Caki2 (cell line): ENCODE data around the gene PRKCG. TPM values are rescaled to one million over a fixed set of nuclear protein-coding genes. Genes with fewer than 3 reads are reported as not detected.

Source experiments
- DNase-seq: peaks from one replicate; pipeline ENCODE4 v3.0.0-alpha.2; 2015; ENCODE audit warnings: low read depth
- in situ Hi-C: cut with HindIII; loops from 2 replicates; pipeline ENCODE4 v1.10.0; 2016; ENCODE audit warnings: low sequenced_read_pairs, low pct_unique_long_range_greater_than_20kb, mixed read lengths
- total RNA-seq: library from RNA; depleted of rRNA; stranded (reverse); fragments of >200 nt; shearing (Covaris generic); gene quantifications from 2 replicates; pipeline ENCODE4 v1.2.3, GENCODE V29; 2014; ENCODE audit warnings: low replicate concordance

The PRKCG gene
- total RNA-seq, 1 experiment from 2014 or later = 0.10 TPM

DNA sequence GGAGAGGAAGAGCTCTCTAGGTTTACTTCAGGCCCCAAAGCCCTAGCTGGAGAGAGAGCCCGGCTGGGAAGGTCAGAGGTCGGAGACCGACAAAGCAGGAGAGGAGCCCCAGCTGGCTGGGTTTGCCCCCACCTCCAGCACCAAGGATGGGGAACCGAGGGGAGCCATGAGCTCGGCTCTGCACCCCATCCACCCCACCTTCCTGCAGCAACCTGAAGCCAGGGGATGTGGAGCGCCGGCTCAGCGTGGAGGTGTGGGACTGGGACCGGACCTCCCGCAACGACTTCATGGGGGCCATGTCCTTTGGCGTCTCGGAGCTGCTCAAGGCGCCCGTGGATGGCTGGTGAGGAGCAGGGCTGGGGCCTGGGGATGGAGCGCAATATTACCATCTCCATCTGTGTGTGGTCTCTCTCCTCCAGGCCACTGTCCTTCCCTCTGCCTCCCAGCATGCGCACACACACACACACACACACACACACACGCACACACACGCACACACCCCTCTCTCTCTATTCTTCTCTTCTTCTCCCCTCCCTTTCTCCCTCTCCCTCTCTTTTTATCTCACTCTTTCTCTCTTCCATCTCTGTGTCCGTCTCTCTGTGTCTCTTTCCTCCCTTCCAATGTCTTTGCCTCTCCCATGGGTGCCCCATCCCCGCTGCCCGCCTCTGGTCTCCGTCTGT, 10.4 kb downstream of the PRKCG start:
- no peak for DNase-seq
- in situ Hi-C loops = no loop called here

DNA sequence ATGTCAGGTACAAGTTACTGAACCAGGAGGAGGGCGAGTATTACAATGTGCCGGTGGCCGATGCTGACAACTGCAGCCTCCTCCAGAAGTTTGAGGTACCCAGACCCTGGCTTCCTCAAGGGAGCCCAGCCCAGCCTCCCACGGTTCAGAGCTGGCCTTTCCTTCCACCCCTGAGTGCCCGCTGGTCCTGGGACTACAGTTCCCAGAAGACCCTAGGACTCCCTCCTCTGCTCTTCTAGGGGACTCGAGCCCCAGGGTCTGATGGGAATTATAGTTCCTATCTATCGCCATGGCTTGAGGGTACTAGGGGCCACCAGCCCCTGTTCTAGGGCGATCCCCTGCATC, 11.0 kb downstream of the PRKCG start:
- in situ Hi-C loops = no loop called here

DNA sequence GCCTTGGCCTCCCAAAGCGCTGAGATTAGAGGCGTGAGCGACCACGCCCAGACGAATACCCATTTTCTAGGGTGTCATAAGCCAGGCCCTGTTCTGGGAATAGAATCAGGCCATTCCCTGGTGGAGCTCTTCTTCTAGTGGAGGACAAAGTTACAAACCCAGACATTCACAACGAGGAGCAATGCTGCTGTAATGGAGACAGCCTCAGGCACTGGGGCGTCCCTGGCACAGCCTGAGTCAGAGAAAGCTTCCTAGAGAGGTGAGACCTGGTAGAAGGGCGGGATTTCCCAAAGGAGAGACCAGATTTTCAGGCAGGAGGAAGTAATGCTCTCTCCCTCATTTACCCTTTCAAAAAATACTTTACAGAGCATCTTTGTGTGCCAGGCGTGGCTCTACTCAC, 12.7 kb downstream of the PRKCG start:
- in situ Hi-C loops = no loop called here
- no peak for DNase-seq

More for the DNA sequence above, 11.0 kb downstream of the PRKCG start:
- DNase-seq = no peak

DNA sequence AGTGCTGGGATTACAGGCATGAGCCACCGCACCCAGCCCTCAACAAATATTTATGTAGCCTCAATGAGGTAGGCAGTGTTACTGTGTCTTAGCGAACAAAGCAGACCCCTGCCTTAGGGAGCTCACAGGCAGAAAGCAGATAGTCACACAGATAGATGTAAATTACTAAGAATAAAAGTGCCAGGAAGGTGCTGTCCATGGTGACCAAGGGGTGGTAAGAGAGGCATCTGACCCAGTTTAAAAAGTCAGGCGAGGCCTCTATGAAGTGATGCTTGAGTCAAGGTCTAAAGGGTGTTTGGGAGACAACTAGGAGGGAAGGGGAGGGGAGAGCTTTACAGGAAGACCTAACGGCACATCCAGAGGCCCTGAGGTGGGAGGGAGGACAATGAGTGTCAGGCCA, 14.7 kb downstream of the PRKCG start:
- DNase-seq = no peak
- in situ Hi-C loops = no loop called here

DNA sequence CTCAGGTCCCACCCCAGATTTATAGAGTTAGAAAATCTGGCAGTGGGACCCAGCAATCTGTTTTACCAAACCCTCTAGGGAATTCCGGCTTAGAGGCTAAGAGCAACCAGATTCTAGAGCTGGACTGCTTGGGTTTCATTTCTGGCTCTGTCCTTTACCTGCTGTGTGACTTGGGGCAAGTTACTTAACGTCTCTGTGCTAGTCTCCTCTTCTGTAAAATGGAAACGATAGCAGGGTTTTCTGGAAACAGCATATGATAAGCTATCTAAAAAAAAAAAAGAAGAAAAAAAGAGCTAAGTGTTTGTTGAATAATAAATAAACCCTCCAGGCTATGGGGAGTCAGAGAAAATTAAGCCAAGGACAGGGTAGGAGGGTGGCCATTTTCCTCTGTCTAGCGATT, 15.5 kb downstream of the PRKCG start:
- in situ Hi-C loops = no loop called here
- DNase-seq = no peak

DNA sequence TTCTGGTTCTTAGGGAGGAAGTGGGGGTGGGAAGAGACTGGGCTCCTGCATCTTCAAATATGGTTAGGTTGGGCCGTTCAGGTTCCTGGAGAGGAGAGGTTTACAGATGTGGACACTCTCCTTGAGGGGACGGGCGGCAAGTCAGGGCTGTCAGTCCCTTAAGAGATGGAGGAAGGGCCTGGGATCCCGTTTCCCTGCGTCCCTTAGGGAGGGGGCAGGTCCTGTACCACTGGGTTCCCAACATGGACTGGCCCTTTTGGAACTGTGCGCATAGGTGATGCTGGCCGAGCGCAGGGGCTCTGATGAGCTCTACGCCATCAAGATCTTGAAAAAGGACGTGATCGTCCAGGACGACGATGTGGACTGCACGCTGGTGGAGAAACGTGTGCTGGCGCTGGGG, 16.2 kb downstream of the PRKCG start:
- in situ Hi-C loops = no loop called here
- no peak for DNase-seq

DNA sequence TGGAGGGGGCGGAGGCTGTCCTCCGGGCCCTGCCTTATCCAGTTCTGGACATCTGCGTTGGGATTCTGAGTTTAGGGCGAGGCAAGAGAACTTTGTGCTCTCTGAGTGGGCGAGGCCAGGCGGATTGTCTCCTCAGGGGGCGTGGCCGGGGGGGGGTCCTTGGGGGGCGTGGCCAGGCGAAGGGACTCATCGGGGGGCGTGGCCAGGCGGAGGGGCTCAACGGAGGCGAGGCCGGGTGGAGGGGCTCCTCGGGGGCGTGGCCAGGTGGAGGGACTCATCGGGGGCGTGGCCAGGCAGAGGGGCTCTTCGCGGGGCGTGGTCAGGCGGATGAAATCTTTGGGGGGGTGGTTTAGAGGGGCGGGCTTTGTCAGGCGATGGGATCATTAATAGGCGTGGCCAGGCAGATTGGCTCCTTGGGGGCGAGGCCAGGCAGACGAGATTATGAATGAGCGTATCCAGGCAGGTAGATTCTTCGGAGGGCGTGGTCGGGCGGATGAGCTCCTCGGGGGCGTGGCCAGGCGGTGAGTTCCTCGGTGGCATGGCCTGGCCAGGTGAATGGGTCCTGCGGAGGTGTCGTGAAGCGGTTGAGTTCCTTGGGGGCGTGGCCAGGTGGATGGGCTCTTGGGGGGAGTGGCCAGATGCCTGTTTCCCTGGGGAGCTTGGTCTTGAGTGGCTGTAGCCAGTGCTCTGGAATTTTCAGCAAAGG, 16.8 kb downstream of the PRKCG start:
- in situ Hi-C loops = no loop called here
- no peak for DNase-seq

DNA sequence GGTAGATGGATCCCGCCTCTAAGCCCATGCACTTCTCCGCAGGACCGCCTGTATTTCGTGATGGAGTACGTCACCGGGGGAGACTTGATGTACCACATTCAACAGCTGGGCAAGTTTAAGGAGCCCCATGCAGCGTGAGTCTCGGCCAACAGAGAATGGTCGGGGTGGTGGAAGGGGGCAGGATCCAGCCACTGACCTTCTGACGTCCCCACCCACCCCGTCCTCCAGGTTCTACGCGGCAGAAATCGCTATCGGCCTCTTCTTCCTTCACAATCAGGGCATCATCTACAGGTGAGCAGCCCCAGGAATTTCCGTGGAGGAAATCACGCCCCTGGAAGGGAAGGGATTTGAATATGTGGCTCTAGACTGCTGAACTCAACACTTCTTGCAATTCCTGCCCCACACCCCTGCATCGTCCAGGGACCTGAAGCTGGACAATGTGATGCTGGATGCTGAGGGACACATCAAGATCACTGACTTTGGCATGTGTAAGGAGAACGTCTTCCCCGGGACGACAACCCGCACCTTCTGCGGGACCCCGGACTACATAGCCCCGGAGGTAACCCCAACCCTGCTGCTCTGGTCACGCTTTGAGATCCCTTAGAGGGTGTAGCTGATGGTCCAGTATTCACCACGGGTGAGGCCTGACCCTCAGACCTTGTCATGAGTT, 18.3 kb downstream of the PRKCG start:
- in situ Hi-C loops = loop anchor here (10.0 kb wide), 1 partner anchor 54 kb away; no protein-coding TSS in a partner anchor
- DNase-seq = no peak

DNA sequence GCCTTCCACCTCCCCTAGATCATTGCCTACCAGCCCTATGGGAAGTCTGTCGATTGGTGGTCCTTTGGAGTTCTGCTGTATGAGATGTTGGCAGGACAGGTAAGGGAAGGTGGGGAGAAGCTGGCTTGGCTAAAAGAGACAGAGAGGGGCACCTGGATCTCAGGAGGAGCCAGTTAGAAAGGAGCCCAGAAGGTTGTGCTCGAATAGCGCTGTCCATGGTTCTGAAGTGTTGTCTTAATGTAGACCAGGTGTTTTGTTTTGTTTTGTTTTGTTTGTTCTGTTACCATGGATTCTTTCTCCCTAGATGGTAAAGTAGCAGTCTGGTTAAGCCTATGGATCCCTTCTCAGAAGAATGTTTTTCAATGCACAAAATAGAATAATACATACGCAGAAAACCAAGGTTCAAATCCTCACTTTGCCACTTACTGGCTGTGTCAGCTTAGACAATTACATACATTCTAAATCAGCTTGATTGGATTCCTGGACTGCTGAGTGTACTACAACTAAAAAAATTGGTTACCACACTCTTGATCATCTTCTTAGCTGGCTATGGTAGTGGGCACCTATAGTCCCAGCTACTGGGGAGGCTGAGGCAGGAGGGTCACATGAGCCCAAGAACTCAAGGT, 21.2 kb downstream of the PRKCG start:
- in situ Hi-C loops = loop anchor here (10.0 kb wide), 1 partner anchor 52 kb away; no protein-coding TSS in a partner anchor

DNA sequence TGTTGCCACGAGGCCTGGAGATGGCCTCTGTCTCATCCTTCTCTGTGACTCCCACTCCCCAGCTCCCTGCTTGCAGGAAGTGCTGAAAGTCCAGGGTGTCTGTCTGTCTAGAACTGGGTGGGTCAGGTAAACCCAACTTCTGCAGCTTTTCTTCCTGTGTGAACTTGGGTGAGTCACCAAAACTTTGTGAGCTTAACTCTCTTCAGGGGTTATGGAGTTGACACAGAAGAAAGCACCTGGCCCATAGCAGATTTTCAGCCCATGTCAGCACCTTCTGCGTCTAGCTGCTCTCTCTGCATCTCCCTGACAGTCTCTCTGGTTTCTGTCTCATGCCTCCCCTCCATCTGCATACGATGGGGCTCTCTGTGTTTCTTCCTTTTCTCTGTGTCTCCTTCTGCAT, 22.9 kb downstream of the PRKCG start:
- in situ Hi-C loops = loop anchor here (10.0 kb wide), 1 partner anchor 50 kb away; no protein-coding TSS in a partner anchor
- no peak for DNase-seq

More for the DNA sequence above, 21.2 kb downstream of the PRKCG start:
- peak; percentile 66 for DNase-seq

DNA sequence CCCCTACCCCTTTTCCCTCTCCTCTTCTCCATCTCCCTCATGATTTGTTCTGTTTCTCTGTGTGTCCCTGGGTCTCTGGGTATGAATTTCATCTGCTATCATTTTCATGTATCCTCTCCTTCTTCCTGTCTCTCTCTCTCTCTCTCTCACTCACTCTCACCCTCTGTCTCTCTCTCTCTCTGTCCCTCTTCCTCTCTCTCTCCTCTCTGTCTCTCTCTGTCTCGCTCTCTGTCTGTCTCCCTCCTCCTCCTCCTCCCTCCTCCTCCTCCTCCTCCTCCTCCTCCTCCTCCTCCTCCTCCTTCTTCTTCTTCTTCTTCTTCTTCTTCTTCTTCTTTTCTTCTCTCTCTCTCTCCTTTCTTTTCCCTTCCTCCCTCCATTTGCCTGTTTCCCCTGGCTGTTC, 23.8 kb downstream of the PRKCG start:
- in situ Hi-C loops = loop anchor here (10.0 kb wide), 1 partner anchor 49 kb away; no protein-coding TSS in a partner anchor
- no peak for DNase-seq

DNA sequence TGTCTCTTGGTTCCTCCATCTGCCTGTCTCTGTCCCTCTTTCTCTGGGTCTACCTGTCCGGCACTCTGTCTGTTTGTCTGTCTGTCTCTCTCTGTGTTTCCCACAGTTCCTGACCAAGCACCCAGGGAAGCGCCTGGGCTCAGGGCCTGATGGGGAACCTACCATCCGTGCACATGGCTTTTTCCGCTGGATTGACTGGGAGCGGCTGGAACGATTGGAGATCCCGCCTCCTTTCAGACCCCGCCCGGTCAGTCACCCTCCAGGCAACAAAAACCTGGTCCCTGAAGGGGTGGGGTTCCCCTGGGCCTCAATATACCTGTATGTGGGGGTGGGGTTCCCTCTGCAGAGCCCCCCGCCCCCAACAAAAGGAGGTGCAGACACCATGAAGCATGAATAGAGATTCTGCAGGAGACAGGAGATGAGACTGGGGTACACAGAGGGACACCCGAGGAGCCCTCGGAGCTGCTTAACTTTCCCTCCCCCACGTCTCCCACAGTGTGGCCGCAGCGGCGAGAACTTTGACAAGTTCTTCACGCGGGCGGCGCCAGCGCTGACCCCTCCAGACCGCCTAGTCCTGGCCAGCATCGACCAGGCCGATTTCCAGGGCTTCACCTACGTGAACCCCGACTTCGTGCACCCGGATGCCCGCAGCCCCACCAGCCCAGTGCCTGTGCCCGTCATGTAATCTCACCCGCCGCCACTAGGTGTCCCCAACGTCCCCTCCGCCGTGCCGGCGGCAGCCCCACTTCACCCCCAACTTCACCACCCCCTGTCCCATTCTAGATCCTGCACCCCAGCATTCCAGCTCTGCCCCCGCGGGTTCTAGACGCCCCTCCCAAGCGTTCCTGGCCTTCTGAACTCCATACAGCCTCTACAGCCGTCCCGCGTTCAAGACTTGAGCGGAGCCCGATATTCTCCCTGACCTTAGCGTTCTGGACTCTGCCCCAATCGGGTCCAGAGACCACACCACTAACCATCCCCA, 24.5 kb downstream of the PRKCG start:
- in situ Hi-C loops = loop anchor here (10.0 kb wide), 1 partner anchor 48 kb away; no protein-coding TSS in a partner anchor
- no peak for DNase-seq

DNA sequence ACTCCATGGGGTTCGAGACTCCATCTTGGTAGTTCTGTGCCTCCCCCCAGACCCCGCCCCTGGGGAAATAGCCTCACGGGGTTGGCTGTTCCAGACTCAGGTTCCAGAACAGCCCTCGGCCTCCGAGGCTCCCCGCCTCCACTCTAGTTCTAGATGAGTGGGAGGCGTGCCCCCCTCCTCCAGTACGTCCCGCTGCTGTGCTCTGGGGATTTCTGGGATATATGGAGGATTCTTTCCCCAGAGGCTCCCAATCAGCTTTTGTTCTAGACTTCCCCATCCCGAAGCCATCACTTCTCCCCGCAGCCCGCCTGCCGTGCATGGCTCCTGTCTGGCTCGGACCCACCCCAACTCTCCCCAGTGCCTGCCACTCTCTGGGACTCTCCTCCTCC, 25.2 kb downstream of the PRKCG start:
- in situ Hi-C loops = loop anchor here (10.0 kb wide), 1 partner anchor 48 kb away; no protein-coding TSS in a partner anchor
- DNase-seq = no peak

DNA sequence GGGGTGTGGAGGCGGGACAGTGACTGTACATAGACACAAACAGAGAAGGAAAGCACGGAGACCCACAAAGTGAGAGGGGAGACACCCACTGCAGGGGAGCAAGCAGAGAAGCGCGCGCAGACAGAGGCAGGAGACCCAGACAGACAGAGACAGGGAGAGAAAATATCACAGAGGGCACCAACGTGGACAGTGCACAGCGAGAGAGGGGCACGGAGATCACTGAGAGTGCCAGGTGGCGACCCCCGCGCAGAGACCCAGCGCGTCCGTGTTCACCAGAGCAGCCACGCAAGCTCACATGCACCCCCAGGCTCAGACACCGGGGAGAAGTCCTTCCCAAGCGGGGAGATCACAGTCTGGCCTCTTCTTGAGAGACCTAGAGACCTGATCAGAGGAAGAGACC, 25.7 kb downstream of the PRKCG start:
- DNase-seq = no peak
- in situ Hi-C loops = loop anchor here (10.0 kb wide), 1 partner anchor 47 kb away; no protein-coding TSS in a partner anchor

DNA sequence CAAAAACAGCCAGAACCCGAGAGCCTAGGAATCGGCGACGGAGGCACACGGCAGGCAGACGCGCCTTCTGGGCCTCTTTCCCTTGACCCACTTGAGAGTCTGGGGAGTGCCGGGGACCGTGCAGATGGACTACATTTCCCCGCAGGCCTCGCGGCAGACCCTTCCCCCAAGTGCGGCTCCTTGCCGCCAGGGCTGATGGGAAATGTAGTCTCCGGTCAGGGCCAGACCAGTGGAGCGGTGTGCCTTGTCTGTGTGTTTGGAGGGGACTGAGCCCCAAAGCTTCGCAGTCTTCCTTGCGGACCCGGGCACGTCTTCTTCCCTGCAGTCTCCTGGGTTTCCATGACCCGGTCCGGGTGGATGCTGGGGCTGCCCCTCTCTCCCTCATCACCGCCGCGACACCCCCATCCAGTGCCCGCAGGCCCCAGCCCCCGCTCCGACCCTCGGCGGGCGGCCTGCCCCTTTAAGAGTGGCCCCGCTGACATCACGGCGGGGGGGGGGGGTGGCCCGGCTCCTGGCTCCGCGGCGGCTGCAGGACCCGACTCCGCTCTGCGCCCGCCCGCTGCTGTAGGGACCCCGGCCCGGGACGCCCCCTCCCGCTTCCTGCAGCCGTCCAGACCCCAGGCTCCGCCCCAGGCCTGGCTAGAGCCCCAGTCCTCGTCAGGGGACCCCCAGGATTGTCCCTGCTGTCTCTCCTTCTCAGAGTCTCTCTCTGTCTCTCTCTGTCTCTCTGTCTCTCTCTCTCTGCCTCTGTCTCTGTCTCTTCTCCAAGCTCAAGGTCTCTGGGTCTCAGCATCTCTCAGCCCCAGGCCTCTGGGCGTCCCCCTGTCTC, 26.3 kb downstream of the PRKCG start:
- DNase-seq = no peak
- in situ Hi-C loops = loop anchor here (10.0 kb wide), 1 partner anchor 46 kb away; no protein-coding TSS in a partner anchor

DNA sequence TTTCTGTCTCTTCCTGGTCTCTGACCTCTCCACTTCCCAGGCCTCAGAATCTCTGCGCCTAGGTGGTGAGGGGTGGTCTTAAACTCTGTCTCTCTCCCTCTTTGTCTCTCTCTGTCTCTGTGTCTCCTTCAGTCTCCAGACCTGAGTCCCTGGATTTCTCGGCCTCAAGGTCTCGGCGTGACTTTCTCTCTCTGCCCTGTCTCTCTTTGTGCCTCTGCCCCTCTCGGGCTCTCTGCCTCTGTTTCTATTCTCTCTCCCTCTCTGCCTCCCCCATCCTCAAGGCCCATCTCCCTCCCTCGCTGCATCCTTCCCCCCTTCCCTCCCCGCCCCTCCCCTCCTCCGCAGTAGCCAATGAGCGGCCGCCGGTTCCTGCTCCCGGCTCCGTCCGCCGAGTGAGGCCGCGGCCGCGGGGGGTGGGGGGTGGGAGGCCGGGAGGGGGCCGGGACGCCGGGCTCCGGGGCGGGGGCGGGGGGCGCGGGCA, 27.0 kb downstream of the PRKCG start, which contains the start of gene CACNG7:
CACNG7 (plus strand) TSS at position 344 of the 481 bp plus-strand sequence. CDS start 3,554 bp downstream, outside the sequence.
- DNase-seq = no peak
- in situ Hi-C loops = loop anchor here (10.0 kb wide), 1 partner anchor 46 kb away; no protein-coding TSS in a partner anchor
